ENCODE measurements around the gene KCNQ1. TPM values are rescaled to one million over a fixed set of nuclear protein-coding genes. Genes with fewer than 3 reads are reported as not detected.
A peak's percentile ranks its signal among the peaks of the same experiment; 100 is the strongest.

Gene KCNQ1
- total and polyA plus RNA-seq, 2 experiments from 2014 or later, result not detected

- no peaks in the 10 kb centered on the region for H3K4me1 ChIP-seq (ENCODE audit: insufficient read depth)
- peaks cover 99% of the 10 kb centered on the region for H3K79me2 ChIP-seq (ENCODE audit: insufficient read depth)
- no peaks in the 10 kb centered on the region for H3F3A ChIP-seq (ENCODE audit: insufficient read depth)
- no peak overlapping the region for H3K9ac ChIP-seq
- no peak overlapping the region for H3K27ac ChIP-seq
- 0 out of 2 replicates have a peak, but pooled peaks cover 12% of the 10 kb centered on the region for H4K20me1 ChIP-seq (ENCODE audit: insufficient read depth)
- DNase-seq, result no peak
- no peaks in the 10 kb centered on the region for H3K36me3 ChIP-seq (ENCODE audit: low read depth)
- H2AFZ ChIP-seq, result no peak overlapping the region
- no peak overlapping the region for H3K4me3 ChIP-seq
- TF ChIP-seq EZH2 (IDR thresholded peaks at IDR 0.05; ENCODE audit: insufficient read depth, poor library complexity, severe bottlenecking) (no peak), EZH2phosphoT487 (IDR thresholded peaks at IDR 0.05; ENCODE audit: insufficient read depth, low read depth) (no peak)
- in situ Hi-C loops (cut with MboI), result no loop called here
- no peaks in the 10 kb centered on the region for H3K9me2 ChIP-seq (ENCODE audit: insufficient read depth)
- no peaks in the 10 kb centered on the region for H3K9me3 ChIP-seq (ENCODE audit: low read depth)
- 85 to 88% methylated on average over 4 to 5 of the region's 5 CpGs for WGBS, 2 experiments (ENCODE audit: low coverage in 1 of 2, low lambda C conversion rate in 2 of 2, missing lambda C conversion rate in 2 of 2)
- H3K4me2 ChIP-seq (ENCODE audit: unreplicated experiment), result no peak overlapping the region
- no peaks in the 10 kb centered on the region for H3K27me3 ChIP-seq (replicated peaks; ENCODE audit: insufficient read depth)
Measured at GRCh38 chr11:2681408-2682145, 236.8 kb downstream of the KCNQ1 start.

GRCh38 chr11:2683806-2684205, 239.0 kb downstream of the KCNQ1 start:
- no peak overlapping the region for H3K9ac ChIP-seq
- H3K4me1 ChIP-seq (ENCODE audit: insufficient read depth), result no peaks in the 10 kb centered on the region
- H2AFZ ChIP-seq, result no peak overlapping the region
- no peaks in the 10 kb centered on the region for H3K27me3 ChIP-seq (replicated peaks; ENCODE audit: insufficient read depth)
- in situ Hi-C loops (cut with MboI), result no loop called here
- no peaks in the 10 kb centered on the region for H3K36me3 ChIP-seq (ENCODE audit: low read depth)
- 0 out of 2 replicates have a peak, but pooled peaks cover 9% of the 10 kb centered on the region for H4K20me1 ChIP-seq (ENCODE audit: insufficient read depth)
- H3K79me2 ChIP-seq (ENCODE audit: insufficient read depth), result peaks cover 99% of the 10 kb centered on the region
- H3K9me3 ChIP-seq (ENCODE audit: low read depth), result no peaks in the 10 kb centered on the region
- H3K27ac ChIP-seq, result no peak overlapping the region
- H3K9me2 ChIP-seq (ENCODE audit: insufficient read depth), result no peaks in the 10 kb centered on the region
- DNase-seq, result peak; percentile 13
- H3K4me2 ChIP-seq (ENCODE audit: unreplicated experiment), result no peak overlapping the region
- H3F3A ChIP-seq (ENCODE audit: insufficient read depth), result no peaks in the 10 kb centered on the region
- no peak overlapping the region for H3K4me3 ChIP-seq
- 52 to 63% methylated on average over 4 of the region's 4 CpGs for WGBS, 2 experiments (ENCODE audit: low coverage in 1 of 2, low lambda C conversion rate in 2 of 2, missing lambda C conversion rate in 2 of 2)
- TF ChIP-seq EZH2phosphoT487 (IDR thresholded peaks at IDR 0.05; ENCODE audit: insufficient read depth, low read depth) (no peak), EZH2 (IDR thresholded peaks at IDR 0.05; ENCODE audit: insufficient read depth, poor library complexity, severe bottlenecking) (no peak)

GRCh38 chr11:2684581-2684980, 239.8 kb downstream of the KCNQ1 start:
- H3K4me1 ChIP-seq (ENCODE audit: insufficient read depth), result no peaks in the 10 kb centered on the region
- no peaks in the 10 kb centered on the region for H3K9me2 ChIP-seq (ENCODE audit: insufficient read depth)
- in situ Hi-C loops (cut with MboI), result no loop called here
- whole genome bisulfite sequencing, 2 experiments (ENCODE audit: low coverage in 1 of 2, low lambda C conversion rate in 2 of 2, missing lambda C conversion rate in 2 of 2), result 59% methylated on average over 1 of the region's 1 CpG; no CpG with 5 or more reads in 1 of the 2 experiments
- no peak overlapping the region for H3K27ac ChIP-seq
- H3K9me3 ChIP-seq (ENCODE audit: low read depth), result no peaks in the 10 kb centered on the region
- DNase-seq, result no peak
- H3K4me3 ChIP-seq, result no peak overlapping the region
- H3F3A ChIP-seq (ENCODE audit: insufficient read depth), result no peaks in the 10 kb centered on the region
- TF ChIP-seq EZH2phosphoT487 (IDR thresholded peaks at IDR 0.05; ENCODE audit: insufficient read depth, low read depth), result no peak
- no peak for TF ChIP-seq EZH2 (IDR thresholded peaks at IDR 0.05; ENCODE audit: insufficient read depth, poor library complexity, severe bottlenecking)
- no peak overlapping the region for H3K4me2 ChIP-seq (ENCODE audit: unreplicated experiment)
- no peak overlapping the region for H2AFZ ChIP-seq
- H3K27me3 ChIP-seq (replicated peaks; ENCODE audit: insufficient read depth), result no peaks in the 10 kb centered on the region
- peaks cover 99% of the 10 kb centered on the region for H3K79me2 ChIP-seq (ENCODE audit: insufficient read depth)
- H3K9ac ChIP-seq, result no peak overlapping the region
- no peaks in the 10 kb centered on the region for H3K36me3 ChIP-seq (ENCODE audit: low read depth)
- H4K20me1 ChIP-seq (ENCODE audit: insufficient read depth), result 0 out of 2 replicates have a peak, but pooled peaks cover 6% of the 10 kb centered on the region

GRCh38 chr11:2685051-2685450, 240.2 kb downstream of the KCNQ1 start:
- DNase-seq, result no peak
- Histone ChIP-seq H3K4me3 (no peak overlapping the region), H3K9me3 (ENCODE audit: low read depth) (no peaks in the 10 kb centered on the region), H2AFZ (no peak overlapping the region), H3K9me2 (ENCODE audit: insufficient read depth) (no peaks in the 10 kb centered on the region), H3K4me2 (ENCODE audit: unreplicated experiment) (no peak overlapping the region), H3K27ac (no peak overlapping the region), H3F3A (ENCODE audit: insufficient read depth) (no peaks in the 10 kb centered on the region), H3K79me2 (ENCODE audit: insufficient read depth) (peaks cover 99% of the 10 kb centered on the region), H3K9ac (no peak overlapping the region), H4K20me1 (ENCODE audit: insufficient read depth) (0 out of 2 replicates have a peak, but pooled peaks cover 6% of the 10 kb centered on the region), H3K4me1 (ENCODE audit: insufficient read depth) (no peaks in the 10 kb centered on the region), H3K36me3 (ENCODE audit: low read depth) (no peaks in the 10 kb centered on the region), H3K27me3 (replicated peaks; ENCODE audit: insufficient read depth) (no peaks in the 10 kb centered on the region)
- TF ChIP-seq EZH2phosphoT487 (IDR thresholded peaks at IDR 0.05; ENCODE audit: insufficient read depth, low read depth) (no peak), EZH2 (IDR thresholded peaks at IDR 0.05; ENCODE audit: insufficient read depth, poor library complexity, severe bottlenecking) (no peak)
- 65 to 66% methylated on average over 6 of the region's 6 CpGs for WGBS, 2 experiments (ENCODE audit: low coverage in 1 of 2, low lambda C conversion rate in 2 of 2, missing lambda C conversion rate in 2 of 2)
- in situ Hi-C loops (cut with MboI), result no loop called here
